Measurements from ENCODE around the gene TEX14. TPM values are rescaled to one million over a fixed set of nuclear protein-coding genes. Genes with fewer than 3 reads are reported as not detected.

The TEX14 gene
- total RNA-seq, 1 donor from 2014 or later, result 0.34 TPM

GRCh38 chr17:58626905-58627304 lies 64.9 kb downstream of the TEX14 start:
- no peaks in the 10 kb centered on the region for H3K9me3 Mint-ChIP-seq
- H3K27ac Mint-ChIP-seq, result no peak overlapping the region
- DNase-seq (ENCODE audit: low spot score in 2 of 2, unreplicated experiment in 2 of 2), result no peak
- no peak overlapping the region for H3K4me3 Mint-ChIP-seq
- no peaks in the 10 kb centered on the region for H3K27me3 Mint-ChIP-seq (ENCODE audit: low read depth)
- peaks cover 5% of the 10 kb centered on the region for H3K4me1 Mint-ChIP-seq
- TF ChIP-seq, protein P1, sequence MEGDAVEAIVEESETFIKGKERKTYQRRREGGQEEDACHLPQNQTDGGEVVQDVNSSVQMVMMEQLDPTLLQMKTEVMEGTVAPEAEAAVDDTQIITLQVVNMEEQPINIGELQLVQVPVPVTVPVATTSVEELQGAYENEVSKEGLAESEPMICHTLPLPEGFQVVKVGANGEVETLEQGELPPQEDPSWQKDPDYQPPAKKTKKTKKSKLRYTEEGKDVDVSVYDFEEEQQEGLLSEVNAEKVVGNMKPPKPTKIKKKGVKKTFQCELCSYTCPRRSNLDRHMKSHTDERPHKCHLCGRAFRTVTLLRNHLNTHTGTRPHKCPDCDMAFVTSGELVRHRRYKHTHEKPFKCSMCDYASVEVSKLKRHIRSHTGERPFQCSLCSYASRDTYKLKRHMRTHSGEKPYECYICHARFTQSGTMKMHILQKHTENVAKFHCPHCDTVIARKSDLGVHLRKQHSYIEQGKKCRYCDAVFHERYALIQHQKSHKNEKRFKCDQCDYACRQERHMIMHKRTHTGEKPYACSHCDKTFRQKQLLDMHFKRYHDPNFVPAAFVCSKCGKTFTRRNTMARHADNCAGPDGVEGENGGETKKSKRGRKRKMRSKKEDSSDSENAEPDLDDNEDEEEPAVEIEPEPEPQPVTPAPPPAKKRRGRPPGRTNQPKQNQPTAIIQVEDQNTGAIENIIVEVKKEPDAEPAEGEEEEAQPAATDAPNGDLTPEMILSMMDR (IDR thresholded peaks at IDR 0.05; ENCODE audit: unreplicated experiment), result no peak
- H3K36me3 Mint-ChIP-seq, result no peaks in the 10 kb centered on the region

DNA sequence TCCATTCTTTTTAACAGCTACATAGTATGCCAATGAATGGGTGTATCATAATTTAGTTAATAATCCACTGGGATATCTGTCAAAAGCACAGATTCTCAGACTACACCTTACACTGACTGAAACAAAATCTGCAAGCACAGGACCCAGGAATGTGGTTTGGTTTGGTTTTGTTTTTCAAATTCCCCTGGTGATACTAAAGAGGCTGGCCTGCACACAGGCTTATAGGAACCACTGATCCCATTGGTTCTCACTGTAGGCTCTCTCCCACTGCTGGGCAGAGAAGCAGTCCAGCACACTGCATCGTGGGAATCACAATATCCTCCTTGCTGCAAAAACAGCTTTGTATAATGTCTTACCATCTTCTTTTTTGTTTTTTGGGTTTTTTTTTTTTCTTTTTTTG lies 67.1 kb downstream of the TEX14 start:
- no peak for DNase-seq (ENCODE audit: low spot score in 2 of 2, unreplicated experiment in 2 of 2)
- Mint-ChIP-seq H3K4me3 (no peak overlapping the region), H3K27me3 (ENCODE audit: low read depth) (no peaks in the 10 kb centered on the region), H3K27ac (no peak overlapping the region), H3K9me3 (no peaks in the 10 kb centered on the region), H3K4me1 (no peaks in the 10 kb centered on the region), H3K36me3 (no peaks in the 10 kb centered on the region)
- TF ChIP-seq, protein P1 (IDR thresholded peaks at IDR 0.05; ENCODE audit: unreplicated experiment), result no peak

DNA sequence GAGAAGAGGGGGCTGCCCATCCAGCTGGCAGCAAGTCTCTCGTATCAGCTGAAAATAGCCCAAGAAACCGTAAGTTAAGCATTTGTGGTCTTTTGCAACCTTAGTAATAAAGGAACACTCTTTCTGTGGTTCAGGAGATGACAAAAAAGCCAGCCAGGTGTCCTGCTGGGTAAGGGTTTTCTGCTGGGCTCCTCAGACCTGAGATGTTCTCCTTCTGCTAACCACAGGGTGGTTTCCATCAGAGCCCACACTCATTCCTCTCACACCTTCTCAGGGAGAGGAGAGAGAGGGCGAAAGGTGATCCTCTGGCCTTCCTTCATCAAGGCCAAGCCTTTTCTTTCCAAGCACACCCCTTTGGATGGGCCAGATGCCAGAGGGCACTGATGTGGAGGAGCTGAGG lies 70.7 kb downstream of the TEX14 start:
- no peak overlapping the region for H3K27ac Mint-ChIP-seq
- no peak overlapping the region for H3K4me3 Mint-ChIP-seq
- no peaks in the 10 kb centered on the region for H3K36me3 Mint-ChIP-seq
- no peak for DNase-seq (ENCODE audit: low spot score in 2 of 2, unreplicated experiment in 2 of 2)
- H3K4me1 Mint-ChIP-seq, result peaks cover 6% of the 10 kb centered on the region
- H3K9me3 Mint-ChIP-seq, result no peaks in the 10 kb centered on the region
- TF ChIP-seq, protein P1 (IDR thresholded peaks at IDR 0.05; ENCODE audit: unreplicated experiment), result no peak
- no peaks in the 10 kb centered on the region for H3K27me3 Mint-ChIP-seq (ENCODE audit: low read depth)

GRCh38 chr17:58618336-58618735 lies 73.5 kb downstream of the TEX14 start:
- TF ChIP-seq, protein P1 (IDR thresholded peaks at IDR 0.05; ENCODE audit: unreplicated experiment), result no peak
- Mint-ChIP-seq H3K36me3 (no peaks in the 10 kb centered on the region), H3K27me3 (ENCODE audit: low read depth) (no peaks in the 10 kb centered on the region), H3K27ac (no peak overlapping the region), H3K4me1 (peaks cover 6% of the 10 kb centered on the region), H3K9me3 (no peaks in the 10 kb centered on the region), H3K4me3 (no peak overlapping the region)
- DNase-seq (ENCODE audit: low spot score in 2 of 2, unreplicated experiment in 2 of 2), result no peak

DNA sequence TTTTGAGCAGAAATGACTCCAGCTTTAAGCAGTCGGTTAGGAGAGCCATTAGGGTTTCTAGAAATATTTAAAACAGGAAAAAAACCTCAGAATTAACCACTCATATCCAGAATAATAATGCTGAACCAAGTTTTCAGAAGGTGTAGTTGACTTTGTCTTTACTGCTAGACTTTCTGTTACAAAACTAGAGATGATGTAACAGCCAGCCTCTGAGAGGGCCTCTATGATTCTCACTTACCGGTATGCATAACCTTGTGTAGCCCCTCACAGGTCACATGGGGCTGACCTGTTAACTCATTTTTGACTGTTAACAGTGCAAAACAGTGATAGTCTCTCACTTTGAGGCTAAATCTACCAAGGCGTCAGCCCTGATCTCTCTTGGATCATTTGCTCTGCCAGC lies 74.3 kb downstream of the TEX14 start:
- Mint-ChIP-seq H3K4me3 (no peak overlapping the region), H3K9me3 (no peaks in the 10 kb centered on the region), H3K36me3 (no peaks in the 10 kb centered on the region), H3K4me1 (peaks cover 6% of the 10 kb centered on the region), H3K27ac (no peak overlapping the region), H3K27me3 (ENCODE audit: low read depth) (no peaks in the 10 kb centered on the region)
- DNase-seq (ENCODE audit: low spot score in 2 of 2, unreplicated experiment in 2 of 2), result no peak
- TF ChIP-seq, protein P1 (IDR thresholded peaks at IDR 0.05; ENCODE audit: unreplicated experiment), result no peak
